ENCODE data around the gene SEC63.

DNA sequence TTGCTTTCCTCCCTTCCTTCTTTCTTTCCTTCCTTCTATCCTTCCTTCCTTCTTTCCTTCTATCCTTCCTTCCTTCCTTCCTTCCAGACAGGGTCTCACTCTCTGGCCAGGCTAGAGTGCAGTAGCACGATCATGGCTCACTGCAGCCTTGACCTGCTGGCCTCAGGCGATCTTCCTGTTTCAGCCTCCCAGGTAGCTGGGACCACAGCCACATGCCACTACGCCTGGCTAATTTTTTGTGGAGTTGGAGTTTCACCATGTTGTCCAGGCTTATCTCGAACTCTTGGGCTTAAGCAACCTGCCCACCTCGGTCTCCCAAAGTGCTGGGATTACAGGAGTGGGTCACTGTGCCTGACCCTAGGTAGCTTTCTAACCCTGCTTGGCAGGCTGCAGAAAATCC lies 12.2 kb upstream of the SEC63 start:
- TF ChIP-seq, protein P1, sequence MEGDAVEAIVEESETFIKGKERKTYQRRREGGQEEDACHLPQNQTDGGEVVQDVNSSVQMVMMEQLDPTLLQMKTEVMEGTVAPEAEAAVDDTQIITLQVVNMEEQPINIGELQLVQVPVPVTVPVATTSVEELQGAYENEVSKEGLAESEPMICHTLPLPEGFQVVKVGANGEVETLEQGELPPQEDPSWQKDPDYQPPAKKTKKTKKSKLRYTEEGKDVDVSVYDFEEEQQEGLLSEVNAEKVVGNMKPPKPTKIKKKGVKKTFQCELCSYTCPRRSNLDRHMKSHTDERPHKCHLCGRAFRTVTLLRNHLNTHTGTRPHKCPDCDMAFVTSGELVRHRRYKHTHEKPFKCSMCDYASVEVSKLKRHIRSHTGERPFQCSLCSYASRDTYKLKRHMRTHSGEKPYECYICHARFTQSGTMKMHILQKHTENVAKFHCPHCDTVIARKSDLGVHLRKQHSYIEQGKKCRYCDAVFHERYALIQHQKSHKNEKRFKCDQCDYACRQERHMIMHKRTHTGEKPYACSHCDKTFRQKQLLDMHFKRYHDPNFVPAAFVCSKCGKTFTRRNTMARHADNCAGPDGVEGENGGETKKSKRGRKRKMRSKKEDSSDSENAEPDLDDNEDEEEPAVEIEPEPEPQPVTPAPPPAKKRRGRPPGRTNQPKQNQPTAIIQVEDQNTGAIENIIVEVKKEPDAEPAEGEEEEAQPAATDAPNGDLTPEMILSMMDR (IDR thresholded peaks at IDR 0.05), result no peak
- no peak for TF ChIP-seq POLR2A (IDR thresholded peaks at IDR 0.05)
